GM13977 (cell line): ENCODE data around the gene DMKN.

Experiments
- DNase-seq: peaks from one replicate; pipeline ENCODE4 v3.0.0; 2012; ENCODE audit warnings: low spot score
- in situ Hi-C: fragments of 300-500 bp; cut with MboI; formaldehyde crosslinking; loops from one replicate; pipeline ENCODE4 v1.12.0; 2022; ENCODE audit warnings: low sequenced_read_pairs, low pct_unique_long_range_greater_than_20kb, mixed read lengths, inconsistent platforms; ENCODE audit not compliant: unreplicated experiment
- TF ChIP-seq, protein P1 (sequence below): IDR thresholded peaks from 2 replicates; pipeline ENCODE4 v1.5.1; 2012; ENCODE audit warnings: mild to moderate bottlenecking, control low read depth; ENCODE audit not compliant: insufficient read depth; ENCODE audit errors: extremely low read depth, missing control alignments

The DMKN gene

DNA sequence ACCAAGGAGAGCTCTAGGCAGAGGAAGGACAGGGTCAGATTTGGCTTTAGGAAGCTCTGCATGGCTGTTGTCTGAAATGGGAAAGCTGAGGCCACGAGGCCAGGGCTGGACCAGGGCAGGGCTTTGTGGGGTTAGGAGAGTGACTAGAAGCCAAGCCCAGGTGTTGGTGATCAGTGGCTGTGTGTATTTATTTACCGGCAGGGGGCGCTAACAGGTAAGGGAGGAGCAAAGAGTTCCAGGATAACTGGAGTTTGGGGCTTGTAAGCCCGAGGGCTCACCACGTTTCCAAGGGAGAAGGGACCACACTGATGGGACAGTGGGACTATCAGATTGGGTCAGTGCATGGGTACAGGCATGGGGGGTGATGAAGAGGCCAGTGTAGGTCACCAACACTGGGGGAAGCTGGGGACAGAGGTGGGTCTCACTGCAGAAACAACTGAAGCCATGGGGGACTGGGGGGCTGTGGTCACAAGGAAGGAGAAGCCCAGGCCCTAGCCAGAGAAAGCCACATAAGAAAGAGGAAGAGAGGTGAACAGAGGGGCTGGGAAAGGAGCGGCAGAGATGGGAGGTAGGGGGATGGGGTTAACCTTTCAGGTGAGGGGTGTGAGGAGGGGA, 35.8 kb upstream of the DMKN start:
- TF ChIP-seq, protein P1, sequence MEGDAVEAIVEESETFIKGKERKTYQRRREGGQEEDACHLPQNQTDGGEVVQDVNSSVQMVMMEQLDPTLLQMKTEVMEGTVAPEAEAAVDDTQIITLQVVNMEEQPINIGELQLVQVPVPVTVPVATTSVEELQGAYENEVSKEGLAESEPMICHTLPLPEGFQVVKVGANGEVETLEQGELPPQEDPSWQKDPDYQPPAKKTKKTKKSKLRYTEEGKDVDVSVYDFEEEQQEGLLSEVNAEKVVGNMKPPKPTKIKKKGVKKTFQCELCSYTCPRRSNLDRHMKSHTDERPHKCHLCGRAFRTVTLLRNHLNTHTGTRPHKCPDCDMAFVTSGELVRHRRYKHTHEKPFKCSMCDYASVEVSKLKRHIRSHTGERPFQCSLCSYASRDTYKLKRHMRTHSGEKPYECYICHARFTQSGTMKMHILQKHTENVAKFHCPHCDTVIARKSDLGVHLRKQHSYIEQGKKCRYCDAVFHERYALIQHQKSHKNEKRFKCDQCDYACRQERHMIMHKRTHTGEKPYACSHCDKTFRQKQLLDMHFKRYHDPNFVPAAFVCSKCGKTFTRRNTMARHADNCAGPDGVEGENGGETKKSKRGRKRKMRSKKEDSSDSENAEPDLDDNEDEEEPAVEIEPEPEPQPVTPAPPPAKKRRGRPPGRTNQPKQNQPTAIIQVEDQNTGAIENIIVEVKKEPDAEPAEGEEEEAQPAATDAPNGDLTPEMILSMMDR, result peak; percentile 83
- in situ Hi-C loops, result no loop called here
- peak; percentile 85 for DNase-seq

DNA sequence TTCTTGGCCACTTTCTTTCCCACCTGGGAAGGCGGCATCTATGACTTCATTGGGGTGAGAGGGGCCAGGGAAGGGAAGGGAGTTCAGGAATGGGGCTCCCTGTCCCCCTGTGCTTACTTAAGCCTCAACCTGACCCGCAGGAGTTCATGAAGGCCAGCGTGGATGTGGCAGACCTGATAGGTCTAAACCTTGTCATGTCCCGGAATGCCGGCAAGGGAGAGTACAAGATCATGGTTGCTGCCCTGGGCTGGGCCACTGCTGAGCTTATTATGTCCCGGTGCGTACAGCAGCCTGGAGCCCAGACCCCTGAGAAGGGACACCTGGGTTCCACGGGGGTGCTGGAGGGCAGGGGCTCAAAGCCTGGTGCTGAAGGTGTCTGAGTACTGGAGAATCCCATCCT, 33.1 kb upstream of the DMKN start:
- no peak for DNase-seq
- TF ChIP-seq, protein P1, result no peak

DNA sequence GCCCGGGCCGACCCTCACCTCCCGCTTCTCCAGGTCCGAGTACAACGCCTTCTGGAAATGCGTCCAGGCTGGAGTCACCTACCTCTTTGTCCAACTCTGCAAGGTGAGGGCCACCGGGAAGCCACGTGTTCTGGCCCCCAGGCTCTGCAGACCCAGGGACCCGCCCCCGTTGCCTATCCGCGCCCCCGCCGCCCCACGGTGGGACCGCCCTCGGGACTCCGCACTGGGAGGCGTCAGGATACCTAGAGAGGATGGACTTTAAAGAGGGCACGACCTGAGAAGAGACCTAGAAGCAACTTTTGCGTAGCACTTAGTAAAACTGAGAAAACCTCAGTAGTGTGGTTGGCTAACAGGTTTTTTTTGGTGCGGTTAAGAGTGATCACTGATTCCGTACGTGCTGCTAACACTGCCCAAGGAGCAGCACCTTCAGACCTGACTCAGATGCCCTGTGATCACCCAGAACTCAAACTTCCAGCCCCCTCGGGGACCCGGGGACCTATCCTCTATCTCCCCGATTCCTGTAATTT, 32.5 kb upstream of the DMKN start:
- TF ChIP-seq, protein P1, result no peak
- DNase-seq, result peak; percentile 88
- in situ Hi-C loops, result no loop called here

More for the DNA sequence above, 33.1 kb upstream of the DMKN start:
- in situ Hi-C loops, result no loop called here

DNA sequence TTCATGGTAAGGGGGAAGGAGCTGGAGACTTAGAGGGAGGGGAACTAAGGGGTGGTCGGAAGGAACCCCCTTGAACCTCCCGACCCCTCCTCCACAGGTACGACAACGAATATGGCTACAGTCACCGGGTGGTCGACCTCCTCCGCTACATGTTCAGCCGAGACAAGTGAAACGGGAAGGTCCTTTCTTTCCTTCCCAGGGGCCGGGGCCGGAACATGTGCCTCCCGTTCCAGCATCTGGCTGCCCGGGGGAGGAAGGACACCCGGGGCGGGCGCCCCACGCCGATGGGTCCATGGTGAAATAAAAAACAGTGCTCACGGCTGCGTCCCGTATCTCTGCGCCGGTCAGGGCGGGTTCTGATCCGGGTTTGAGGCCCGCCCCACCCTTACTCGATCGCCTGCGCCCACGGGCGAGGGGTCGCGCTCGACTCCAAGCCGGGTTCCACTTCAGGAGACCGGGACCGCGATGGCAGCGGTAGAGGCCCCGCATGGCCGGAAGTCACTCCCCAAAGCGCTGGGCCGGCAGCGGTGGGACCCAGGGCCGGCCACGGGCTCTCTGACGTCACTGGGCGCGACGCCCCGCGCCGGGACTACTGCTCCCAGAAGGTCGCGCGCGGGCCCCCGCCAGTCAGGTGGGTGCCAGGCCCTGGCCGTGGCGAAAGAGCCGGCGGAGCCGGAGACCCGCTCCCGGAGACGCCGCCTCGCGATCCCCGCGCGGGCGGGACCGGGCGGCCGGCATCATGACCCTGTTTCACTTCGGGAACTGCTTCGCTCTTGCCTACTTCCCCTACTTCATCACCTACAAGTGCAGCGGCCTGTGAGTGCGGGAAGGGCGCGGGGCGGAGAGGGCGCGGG, 31.8 kb upstream of the DMKN start, which contains the start of gene TMEM147:
TSS of gene TMEM147 (plus strand) at position 626 of the 854 bp plus-strand sequence. CDS start at position 740, 114 bp downstream.
- in situ Hi-C loops, result no loop called here
- TF ChIP-seq, protein P1, result no peak
- peak; percentile 98 for DNase-seq

DNA sequence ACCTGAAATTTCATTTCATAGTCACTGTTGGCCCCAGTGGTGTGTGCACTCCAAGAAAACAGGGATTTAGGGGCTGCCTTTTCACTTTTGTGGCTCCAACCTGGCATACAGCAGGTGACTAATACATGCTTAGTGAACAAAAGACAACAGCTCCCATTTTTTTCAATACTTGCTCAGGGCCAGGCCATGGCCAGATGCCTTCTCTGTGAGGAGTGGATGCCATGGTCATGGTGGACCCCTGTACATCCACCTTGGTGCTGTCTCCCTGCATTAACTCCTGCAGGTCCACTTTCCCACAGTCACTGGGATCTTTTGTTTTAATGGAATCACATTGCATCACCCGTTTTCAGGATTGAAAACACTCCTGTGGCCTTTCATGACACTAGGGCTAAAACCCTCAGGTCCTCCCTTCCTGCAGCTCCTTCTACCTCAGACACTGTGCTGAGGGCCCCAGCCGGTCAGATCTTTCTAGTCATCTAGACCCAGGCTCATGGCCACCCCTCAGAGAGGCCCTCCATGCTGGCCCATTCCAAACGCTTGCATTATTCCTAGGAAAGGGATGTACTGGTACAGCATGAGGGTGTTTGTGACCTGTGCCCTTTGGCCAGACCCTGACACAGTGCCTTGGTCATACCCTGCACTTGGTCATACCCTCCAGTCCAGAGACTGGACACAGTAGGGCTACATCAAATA, 30.8 kb upstream of the DMKN start:
- DNase-seq, result no peak
- TF ChIP-seq, protein P1, result no peak
- in situ Hi-C loops, result no loop called here

DNA sequence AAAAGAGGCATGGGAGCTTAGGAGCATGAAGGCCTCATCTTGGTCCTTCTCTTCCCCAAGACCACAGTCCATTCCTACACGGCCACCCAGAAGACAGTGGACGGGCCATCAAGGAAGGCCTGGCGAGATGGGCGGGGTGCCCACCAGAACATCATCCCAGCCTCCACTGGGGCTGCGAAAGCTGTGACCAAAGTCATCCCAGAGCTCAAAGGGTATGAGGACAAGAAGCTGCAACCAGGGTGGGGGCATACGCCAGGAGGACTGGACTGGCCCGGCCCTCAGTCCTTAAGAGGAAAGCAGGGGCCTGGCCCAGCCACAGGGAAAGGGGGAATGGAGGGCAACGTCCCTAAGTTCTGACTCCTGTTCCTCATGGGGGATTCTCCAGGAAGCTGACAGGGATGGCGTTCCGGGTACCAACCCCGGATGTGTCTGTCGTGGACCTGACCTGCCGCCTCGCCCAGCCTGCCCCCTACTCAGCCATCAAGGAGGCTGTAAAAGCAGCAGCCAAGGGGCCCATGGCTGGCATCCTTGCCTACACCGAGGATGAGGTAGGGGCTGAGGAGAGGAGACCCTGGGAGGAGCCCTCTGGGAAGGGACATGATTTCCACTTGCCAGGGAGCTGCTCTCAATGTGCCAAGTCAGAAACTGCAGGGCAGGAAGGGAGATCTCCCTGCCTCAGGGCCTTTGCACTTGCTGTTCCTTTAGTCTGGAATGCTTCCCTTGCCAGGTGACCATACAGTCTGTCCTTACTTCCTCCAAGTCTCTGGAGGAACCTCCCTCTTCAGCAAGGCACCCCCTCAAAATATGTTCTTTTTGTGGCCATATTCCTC, 30.0 kb upstream of the DMKN start:
- in situ Hi-C loops, result no loop called here
- no peak for DNase-seq
- TF ChIP-seq, protein P1, result no peak
